ENCODE results near the gene OR7C2.

DNA sequence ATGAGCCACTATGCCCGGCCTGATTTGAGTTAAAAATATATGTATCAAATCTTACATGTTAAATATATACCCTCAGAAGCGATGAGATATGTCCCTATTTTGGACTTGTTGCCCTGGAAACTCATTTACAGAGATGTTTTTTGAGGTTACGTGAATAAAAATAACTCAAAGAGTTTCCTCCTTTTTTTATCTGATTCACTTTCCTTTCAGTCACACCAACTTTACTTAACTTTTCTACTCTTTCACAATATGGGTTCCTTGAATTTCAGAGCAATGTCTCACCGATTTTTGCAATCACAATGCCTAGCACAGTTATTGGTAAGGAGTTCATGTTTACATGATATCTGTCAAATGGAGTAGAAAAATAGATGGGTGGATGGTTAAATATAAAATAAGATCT is 2.3 kb downstream of the OR7C2 start:
- TF ChIP-seq, protein P1, sequence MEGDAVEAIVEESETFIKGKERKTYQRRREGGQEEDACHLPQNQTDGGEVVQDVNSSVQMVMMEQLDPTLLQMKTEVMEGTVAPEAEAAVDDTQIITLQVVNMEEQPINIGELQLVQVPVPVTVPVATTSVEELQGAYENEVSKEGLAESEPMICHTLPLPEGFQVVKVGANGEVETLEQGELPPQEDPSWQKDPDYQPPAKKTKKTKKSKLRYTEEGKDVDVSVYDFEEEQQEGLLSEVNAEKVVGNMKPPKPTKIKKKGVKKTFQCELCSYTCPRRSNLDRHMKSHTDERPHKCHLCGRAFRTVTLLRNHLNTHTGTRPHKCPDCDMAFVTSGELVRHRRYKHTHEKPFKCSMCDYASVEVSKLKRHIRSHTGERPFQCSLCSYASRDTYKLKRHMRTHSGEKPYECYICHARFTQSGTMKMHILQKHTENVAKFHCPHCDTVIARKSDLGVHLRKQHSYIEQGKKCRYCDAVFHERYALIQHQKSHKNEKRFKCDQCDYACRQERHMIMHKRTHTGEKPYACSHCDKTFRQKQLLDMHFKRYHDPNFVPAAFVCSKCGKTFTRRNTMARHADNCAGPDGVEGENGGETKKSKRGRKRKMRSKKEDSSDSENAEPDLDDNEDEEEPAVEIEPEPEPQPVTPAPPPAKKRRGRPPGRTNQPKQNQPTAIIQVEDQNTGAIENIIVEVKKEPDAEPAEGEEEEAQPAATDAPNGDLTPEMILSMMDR (conservative IDR thresholded peaks at IDR 0.05 in 1 of 2, IDR thresholded peaks at IDR 0.05 in 1 of 2; ENCODE audit: extremely low read depth in 1 of 2, insufficient read depth in 1 of 2, low read depth in 1 of 2, low read length in 2 of 2): no peak
- TF ChIP-seq EZH2 (IDR thresholded peaks at IDR 0.05; ENCODE audit: borderline replicate concordance, low read length): no peak
